ENCODE results near the gene TCERG1L. TPM values are rescaled to one million over a fixed set of nuclear protein-coding genes. Genes with fewer than 3 reads are reported as not detected.
A peak's percentile ranks its signal among the peaks of the same experiment; 100 is the strongest.

Gene TCERG1L
- total RNA-seq, 2 donors from 2014 or later = 1.6 to 4.5 TPM

DNA sequence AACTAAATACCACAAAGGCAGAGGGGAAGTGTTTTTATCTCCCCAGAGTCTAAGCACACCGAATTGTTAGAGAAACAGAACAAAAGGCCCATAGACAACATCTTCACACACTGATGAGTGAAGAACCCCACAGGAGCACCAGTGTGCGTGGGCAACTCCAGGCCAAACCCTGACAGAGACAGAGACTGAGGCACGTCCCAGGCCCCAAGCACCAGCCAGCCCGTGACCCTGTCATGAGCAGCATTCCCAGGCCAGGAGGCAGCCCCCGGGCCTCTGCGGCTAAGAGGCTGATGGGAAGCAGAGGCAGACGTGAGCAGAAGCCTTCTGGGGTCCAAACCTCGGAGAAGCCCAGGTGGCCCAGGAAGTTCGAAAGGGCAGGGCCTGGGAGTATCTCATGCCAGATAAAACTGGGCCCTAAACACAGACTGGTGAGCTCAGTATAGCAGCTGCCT lies 184.4 kb downstream of the TCERG1L start:
- H3K9me3 Mint-ChIP-seq = peaks cover 10% of the 10 kb centered on the region
- H3K27ac Mint-ChIP-seq = peak overlapping the region; percentile 59
- Histone ChIP-seq H3K27ac (ENCODE audit: low read depth, low read length) (no peak overlapping the region), H3K9ac (ENCODE audit: extremely low read depth, low read length, poor library complexity, severe bottlenecking) (no peak overlapping the region), H3K27me3 (ENCODE audit: control insufficient read depth, insufficient read depth, low read length, poor library complexity, severe bottlenecking) (no peaks in the 10 kb centered on the region), H3K36me3 (ENCODE audit: control insufficient read depth, insufficient read depth, low read length) (no peaks in the 10 kb centered on the region), H3K4me3 (ENCODE audit: low read length) (no peak overlapping the region), H3K9me3 (ENCODE audit: control insufficient read depth, low read length) (no peaks in the 10 kb centered on the region), H3K4me1 (ENCODE audit: control insufficient read depth, insufficient read depth, low read length) (peaks cover 12% of the 10 kb centered on the region)
- peak; percentile 58 for DNase-seq
- WGBS, 2 experiments (ENCODE audit: insufficient coverage in 1 of 2, insufficient read length in 1 of 2) = 76 to 82% methylated on average over 5 to 9 of the region's 9 CpGs
- H3K4me1 Mint-ChIP-seq = peaks cover 36% of the 10 kb centered on the region
- H3K36me3 Mint-ChIP-seq (ENCODE audit: low read depth) = peaks cover 11% of the 10 kb centered on the region
- no peaks in the 10 kb centered on the region for H3K27me3 Mint-ChIP-seq (ENCODE audit: insufficient read depth)
- TF ChIP-seq, protein P1, sequence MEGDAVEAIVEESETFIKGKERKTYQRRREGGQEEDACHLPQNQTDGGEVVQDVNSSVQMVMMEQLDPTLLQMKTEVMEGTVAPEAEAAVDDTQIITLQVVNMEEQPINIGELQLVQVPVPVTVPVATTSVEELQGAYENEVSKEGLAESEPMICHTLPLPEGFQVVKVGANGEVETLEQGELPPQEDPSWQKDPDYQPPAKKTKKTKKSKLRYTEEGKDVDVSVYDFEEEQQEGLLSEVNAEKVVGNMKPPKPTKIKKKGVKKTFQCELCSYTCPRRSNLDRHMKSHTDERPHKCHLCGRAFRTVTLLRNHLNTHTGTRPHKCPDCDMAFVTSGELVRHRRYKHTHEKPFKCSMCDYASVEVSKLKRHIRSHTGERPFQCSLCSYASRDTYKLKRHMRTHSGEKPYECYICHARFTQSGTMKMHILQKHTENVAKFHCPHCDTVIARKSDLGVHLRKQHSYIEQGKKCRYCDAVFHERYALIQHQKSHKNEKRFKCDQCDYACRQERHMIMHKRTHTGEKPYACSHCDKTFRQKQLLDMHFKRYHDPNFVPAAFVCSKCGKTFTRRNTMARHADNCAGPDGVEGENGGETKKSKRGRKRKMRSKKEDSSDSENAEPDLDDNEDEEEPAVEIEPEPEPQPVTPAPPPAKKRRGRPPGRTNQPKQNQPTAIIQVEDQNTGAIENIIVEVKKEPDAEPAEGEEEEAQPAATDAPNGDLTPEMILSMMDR (conservative IDR thresholded peaks at IDR 0.05) = no peak
- no peak overlapping the region for H3K4me3 Mint-ChIP-seq

DNA sequence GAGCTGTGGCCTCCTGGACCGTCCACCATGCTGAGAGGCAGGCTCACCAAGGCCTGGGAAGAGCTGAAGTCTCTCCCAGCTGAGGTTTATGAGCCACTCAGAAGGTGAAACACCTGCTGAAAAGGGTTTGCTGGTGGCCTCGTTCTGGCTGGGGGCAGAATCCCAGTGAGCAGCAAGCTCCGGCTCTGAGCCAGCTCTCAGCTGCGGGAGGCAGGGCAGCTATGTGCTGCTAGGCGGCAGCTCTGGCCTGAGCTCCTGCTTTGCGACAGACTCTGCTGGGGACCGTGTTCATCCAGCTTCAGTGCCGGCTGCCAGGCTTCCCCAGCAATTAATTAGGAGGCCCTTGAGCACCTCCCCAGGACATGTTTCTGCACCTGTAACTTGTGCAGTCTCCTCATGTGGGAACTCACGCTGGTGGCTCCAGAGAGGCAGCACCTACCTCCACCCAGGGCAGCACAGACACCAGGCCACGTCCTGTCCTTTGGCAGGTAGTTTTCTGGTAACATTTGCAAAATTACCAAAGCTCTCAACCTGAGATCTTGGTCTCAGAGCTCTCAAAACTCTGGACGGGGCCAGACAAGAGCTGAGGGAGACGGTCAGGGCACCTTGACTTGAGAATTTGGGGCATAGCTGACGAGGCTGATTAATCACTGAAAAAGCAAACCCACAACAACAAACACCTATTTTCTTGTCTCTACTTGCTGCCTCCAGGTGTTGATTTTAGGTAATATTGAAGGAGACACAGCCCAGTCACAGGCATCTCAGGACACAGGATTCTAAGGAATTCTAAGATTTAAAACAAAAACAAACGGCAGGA lies 185.0 kb downstream of the TCERG1L start:
- H3K4me3 Mint-ChIP-seq = no peak overlapping the region
- WGBS, 2 experiments (ENCODE audit: insufficient coverage in 1 of 2, insufficient read length in 1 of 2) = 80 to 82% methylated on average over 8 to 14 of the region's 14 CpGs
- H3K27me3 ChIP-seq (ENCODE audit: control insufficient read depth, insufficient read depth, low read length, poor library complexity, severe bottlenecking) = no peaks in the 10 kb centered on the region
- H3K4me3 ChIP-seq (ENCODE audit: low read length) = no peak overlapping the region
- no peaks in the 10 kb centered on the region for H3K36me3 ChIP-seq (ENCODE audit: control insufficient read depth, insufficient read depth, low read length)
- TF ChIP-seq, protein P1 (conservative IDR thresholded peaks at IDR 0.05) = no peak
- peak overlapping the region; percentile 59 for H3K27ac Mint-ChIP-seq
- no peak overlapping the region for H3K27ac ChIP-seq (ENCODE audit: low read depth, low read length)
- DNase-seq = peak; percentile 64
- peaks cover 36% of the 10 kb centered on the region for H3K4me1 Mint-ChIP-seq
- H3K27me3 Mint-ChIP-seq (ENCODE audit: insufficient read depth) = no peaks in the 10 kb centered on the region
- H3K9me3 ChIP-seq (ENCODE audit: control insufficient read depth, low read length) = no peaks in the 10 kb centered on the region
- H3K9me3 Mint-ChIP-seq = peaks cover 11% of the 10 kb centered on the region
- H3K9ac ChIP-seq (ENCODE audit: extremely low read depth, low read length, poor library complexity, severe bottlenecking) = no peak overlapping the region
- H3K36me3 Mint-ChIP-seq (ENCODE audit: low read depth) = peaks cover 8% of the 10 kb centered on the region
- H3K4me1 ChIP-seq (ENCODE audit: control insufficient read depth, insufficient read depth, low read length) = peaks cover 12% of the 10 kb centered on the region

DNA sequence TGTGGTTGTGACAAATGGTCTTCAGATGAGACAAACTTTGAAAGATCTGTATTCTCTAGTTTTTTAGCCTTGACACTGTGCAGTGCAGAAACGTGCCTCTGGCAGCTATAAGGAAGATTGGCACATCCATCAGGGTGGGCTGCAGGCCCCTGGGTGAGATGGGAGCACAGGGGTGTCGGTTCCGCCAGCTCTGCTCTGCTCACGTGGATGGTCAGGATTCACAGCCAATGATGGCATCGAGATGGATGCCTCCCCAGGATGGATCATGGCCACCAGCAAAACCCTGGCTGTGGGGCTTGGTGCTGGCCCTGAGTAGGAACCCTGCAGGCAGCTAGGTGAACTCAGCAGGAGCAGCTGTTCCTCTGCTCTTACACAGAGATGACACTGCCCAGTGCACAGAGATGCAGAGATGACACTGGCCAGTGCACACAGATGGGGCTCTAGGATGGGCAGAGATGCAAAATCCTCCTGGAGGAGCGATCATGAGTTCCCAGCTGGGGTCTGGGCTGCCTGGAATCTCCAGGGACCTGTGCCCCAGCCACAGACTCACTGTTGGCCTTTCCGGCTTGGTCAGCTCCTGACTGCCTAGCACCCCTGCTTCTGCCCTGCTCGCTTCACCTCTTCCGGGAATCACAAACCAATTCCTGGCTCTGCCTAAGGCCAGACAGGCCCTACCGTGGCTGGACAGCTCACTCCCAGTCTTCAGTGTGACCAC lies 185.9 kb downstream of the TCERG1L start:
- H3K4me3 Mint-ChIP-seq = no peak overlapping the region
- H3K9me3 Mint-ChIP-seq = peaks cover 17% of the 10 kb centered on the region
- H3K9me3 ChIP-seq (ENCODE audit: control insufficient read depth, low read length) = no peaks in the 10 kb centered on the region
- no peak overlapping the region for H3K27ac ChIP-seq (ENCODE audit: low read depth, low read length)
- H3K36me3 Mint-ChIP-seq (ENCODE audit: low read depth) = peaks cover 10% of the 10 kb centered on the region
- H3K9ac ChIP-seq (ENCODE audit: extremely low read depth, low read length, poor library complexity, severe bottlenecking) = no peak overlapping the region
- H3K27me3 ChIP-seq (ENCODE audit: control insufficient read depth, insufficient read depth, low read length, poor library complexity, severe bottlenecking) = no peaks in the 10 kb centered on the region
- TF ChIP-seq, protein P1 (conservative IDR thresholded peaks at IDR 0.05) = no peak
- DNase-seq = no peak
- no peak overlapping the region for H3K4me3 ChIP-seq (ENCODE audit: low read length)
- H3K4me1 ChIP-seq (ENCODE audit: control insufficient read depth, insufficient read depth, low read length) = peaks cover 12% of the 10 kb centered on the region
- H3K4me1 Mint-ChIP-seq = peaks cover 36% of the 10 kb centered on the region
- H3K36me3 ChIP-seq (ENCODE audit: control insufficient read depth, insufficient read depth, low read length) = no peaks in the 10 kb centered on the region
- H3K27ac Mint-ChIP-seq = no peak overlapping the region
- H3K27me3 Mint-ChIP-seq (ENCODE audit: insufficient read depth) = no peaks in the 10 kb centered on the region
- WGBS, 2 experiments (ENCODE audit: insufficient coverage in 1 of 2, insufficient read length in 1 of 2) = 95 to 97% methylated on average over 10 of the region's 10 CpGs

All from endodermal cell (in vitro differentiated cells).